OCI-LY1 (cell line): Measurements from ENCODE around the gene RFX5.
"Not testable (repeated sequence)": the region's sequence is repeated elsewhere in the genome, so short reads cannot be mapped to it uniquely, and the experiment has no call there.

Experiments
- EZH2 ChIP-seq: fragments of 200-600 bp; sonication (generic), shearing (Covaris generic); IDR thresholded peaks from 2 replicates; pipeline ENCODE4 v1.8.0; 2017; ENCODE audit warnings: borderline replicate concordance, mixed run types, mild to moderate bottlenecking, antibody characterized with exemption, low read length, moderate library complexity, mixed read lengths
- TF ChIP-seq, protein P1 (sequence below): fragments of 200-600 bp; sonication (generic), shearing (Covaris generic); IDR thresholded peaks from 2 replicates; pipeline ENCODE4 v1.5.1; 2017; ENCODE audit warnings: mild to moderate bottlenecking, antibody characterized with exemption, low read length, moderate library complexity, mixed read lengths

DNA sequence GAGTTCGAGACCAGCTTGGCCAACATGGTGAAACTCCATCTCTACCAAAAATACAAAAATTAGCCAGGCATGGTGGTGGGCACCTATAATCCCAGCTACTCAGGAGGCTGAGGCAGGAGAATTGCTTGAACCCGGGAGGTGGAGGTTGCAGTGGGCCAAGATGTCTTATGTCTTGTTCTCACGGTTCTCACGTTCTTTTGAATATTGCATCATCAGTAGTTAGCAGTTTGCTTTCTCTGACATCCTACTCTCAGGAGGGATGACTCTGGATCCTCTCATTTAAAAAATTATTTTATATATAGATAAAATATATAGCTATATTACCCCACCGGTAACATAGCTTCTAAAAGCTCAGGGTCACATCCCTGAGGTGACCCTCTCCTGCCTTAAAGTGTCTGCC, 49.2 kb upstream of the RFX5 start:
- TF ChIP-seq, protein P1, sequence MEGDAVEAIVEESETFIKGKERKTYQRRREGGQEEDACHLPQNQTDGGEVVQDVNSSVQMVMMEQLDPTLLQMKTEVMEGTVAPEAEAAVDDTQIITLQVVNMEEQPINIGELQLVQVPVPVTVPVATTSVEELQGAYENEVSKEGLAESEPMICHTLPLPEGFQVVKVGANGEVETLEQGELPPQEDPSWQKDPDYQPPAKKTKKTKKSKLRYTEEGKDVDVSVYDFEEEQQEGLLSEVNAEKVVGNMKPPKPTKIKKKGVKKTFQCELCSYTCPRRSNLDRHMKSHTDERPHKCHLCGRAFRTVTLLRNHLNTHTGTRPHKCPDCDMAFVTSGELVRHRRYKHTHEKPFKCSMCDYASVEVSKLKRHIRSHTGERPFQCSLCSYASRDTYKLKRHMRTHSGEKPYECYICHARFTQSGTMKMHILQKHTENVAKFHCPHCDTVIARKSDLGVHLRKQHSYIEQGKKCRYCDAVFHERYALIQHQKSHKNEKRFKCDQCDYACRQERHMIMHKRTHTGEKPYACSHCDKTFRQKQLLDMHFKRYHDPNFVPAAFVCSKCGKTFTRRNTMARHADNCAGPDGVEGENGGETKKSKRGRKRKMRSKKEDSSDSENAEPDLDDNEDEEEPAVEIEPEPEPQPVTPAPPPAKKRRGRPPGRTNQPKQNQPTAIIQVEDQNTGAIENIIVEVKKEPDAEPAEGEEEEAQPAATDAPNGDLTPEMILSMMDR = not testable (repeated sequence)
- TF ChIP-seq EZH2 = not testable (repeated sequence)
